Measurements from ENCODE around the gene DENND2A.

The DENND2A gene

GRCh38 chr7:140489026-140489359 is 151.6 kb downstream of the DENND2A start:
- DNase-seq: no peak

DNA sequence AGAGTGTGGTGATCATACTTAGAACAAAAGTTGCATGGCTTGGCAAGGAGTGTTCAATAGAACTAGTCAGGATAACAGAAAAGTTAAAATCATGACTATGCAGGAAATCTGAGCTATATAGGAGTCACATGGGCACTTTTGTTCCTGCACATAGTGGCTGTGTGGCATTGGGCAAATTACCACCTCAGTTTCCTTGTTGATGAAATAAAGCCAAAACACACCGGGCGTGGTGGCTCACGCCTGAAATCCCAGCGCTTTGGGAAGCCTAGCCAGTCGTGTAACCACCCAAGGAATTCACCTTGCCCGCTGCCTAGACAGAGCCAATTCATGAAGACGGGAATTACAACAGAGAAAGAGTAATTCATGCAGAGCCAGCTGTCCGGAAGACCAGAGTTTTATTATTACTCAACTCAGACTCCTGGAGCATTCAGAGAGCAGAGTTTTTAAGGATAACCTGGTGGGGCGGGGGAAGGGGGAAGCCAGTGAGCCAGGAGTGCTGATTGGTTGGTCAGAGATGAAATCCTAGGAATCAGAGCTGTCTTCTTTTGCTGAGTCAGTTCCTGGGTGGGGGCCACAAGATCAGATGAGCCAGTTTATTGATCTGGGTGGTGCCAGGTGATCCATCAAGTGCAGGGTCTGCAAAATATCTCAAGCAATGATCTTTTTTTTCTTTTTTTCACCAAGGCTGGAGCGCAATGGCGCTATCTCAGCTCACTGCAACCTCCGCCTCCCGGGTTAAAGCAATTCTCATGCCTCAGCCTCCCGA is 154.9 kb downstream of the DENND2A start:
- DNase-seq: no peak

DNA sequence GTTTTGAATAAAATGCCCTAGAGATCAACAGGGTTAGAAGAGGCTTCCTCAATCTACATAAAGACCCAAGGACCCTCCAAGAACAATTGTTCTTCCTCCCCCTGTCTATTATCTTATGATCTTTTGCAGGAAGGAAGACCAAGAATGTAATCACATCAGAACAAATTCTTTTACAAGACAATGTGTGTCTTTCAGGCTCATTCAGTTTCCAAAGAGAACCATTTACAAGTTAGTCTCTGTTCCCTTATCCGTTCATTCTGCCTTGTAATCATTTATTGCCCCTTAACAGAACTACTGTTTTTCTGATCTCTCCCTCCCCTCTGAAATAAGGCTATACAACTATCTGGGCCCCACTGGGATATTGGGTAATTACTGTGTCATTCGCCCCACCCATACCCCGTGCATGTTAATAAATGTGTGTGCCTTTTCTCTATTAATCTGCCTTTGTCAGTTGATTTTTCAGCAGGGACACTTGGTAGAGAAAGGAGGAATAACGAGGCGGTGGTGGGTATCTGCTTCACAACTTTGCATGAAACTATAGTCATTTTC is 155.6 kb downstream of the DENND2A start:
- DNase-seq: no peak

- no peak for DNase-seq
These were observed 156.1 kb downstream of the DENND2A start for GRCh38 chr7:140484479-140484878.

DNA sequence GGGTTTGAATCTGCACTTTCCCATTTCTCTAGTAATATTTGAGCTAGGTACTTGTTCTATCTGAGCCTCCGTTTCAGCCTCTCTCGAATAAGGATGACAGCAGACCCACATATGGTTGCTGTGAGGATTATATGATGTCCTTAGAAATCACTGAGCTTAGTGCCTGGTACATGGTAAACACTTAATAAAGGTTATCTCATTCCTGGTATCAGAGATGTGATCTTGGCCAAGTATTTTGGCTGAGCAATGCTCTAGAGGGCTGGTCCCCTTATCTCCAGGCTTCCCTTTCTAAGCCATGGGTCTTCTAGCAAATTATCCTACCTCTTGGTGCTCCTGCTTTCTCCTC is 160.9 kb downstream of the DENND2A start:
- DNase-seq: no peak

DNA sequence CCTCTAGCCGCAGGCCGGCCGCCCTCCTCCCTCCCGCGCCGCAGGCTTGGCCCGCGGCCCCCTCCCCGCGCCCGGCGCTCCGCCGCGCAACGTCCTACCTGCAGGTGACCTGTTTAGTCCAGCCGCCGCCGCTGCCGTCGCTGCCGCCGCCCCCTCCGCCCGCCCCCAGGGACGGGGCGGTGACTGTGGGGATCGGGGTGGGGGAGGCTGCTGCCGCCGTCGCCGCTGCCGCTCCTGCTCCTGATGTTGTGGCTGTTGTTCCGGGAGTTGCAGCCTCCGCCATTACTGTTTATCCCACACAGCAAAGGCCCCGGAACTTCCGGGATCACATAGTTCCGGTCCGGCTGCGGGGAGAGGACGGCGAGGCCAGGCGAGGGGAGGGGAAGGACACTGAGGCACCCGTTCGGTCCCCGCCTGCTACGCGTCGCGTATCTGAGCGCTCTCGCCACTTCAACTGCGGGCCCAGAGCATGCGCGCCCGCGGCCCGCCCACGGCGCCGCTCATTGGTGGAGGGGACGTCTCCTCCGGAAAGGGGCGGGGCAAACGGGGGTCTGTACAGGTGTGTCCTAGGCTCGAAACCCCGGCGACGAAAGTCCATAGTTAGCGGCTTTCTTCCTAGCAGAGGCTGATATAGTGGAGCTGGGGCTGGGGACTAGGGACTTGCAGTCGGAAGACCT is 161.4 kb downstream of the DENND2A start, which contains the start of gene MKRN1:
MKRN1 (minus strand) TSS at position 444 of the 677 bp plus-strand sequence; CDS start at position 283, 161 bp downstream.
- peak; percentile 94 for DNase-seq

GRCh38 chr7:140478246-140479061 is 162.2 kb downstream of the DENND2A start:
- peak; percentile 37 for DNase-seq

DNA sequence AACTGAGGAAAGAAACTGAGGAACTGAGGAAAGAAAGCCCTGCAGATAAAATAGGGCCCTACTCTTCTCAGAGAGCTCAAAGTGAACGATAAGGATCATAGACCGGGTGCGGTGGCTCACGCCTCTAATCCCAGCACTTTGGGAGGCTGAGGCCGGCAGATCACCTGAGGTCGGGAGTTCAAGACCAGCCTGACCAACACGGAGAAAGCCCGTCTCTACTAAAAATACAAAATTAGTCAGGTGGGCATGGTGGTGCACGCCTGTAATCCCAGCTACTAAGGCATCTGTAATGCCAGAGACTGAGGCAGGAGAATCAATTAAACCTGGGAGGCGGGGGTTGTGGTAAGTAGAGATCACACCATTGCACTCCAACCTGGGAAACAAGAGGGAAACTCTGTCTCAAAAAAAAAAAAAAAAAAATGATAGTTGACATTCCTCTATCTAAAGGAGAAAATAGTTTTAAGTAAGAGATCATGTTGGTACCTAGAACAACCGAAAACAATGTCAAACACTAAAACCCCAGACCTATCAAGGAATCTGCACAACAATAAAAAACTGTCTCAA is 163.8 kb downstream of the DENND2A start:
- DNase-seq: no peak

DNA sequence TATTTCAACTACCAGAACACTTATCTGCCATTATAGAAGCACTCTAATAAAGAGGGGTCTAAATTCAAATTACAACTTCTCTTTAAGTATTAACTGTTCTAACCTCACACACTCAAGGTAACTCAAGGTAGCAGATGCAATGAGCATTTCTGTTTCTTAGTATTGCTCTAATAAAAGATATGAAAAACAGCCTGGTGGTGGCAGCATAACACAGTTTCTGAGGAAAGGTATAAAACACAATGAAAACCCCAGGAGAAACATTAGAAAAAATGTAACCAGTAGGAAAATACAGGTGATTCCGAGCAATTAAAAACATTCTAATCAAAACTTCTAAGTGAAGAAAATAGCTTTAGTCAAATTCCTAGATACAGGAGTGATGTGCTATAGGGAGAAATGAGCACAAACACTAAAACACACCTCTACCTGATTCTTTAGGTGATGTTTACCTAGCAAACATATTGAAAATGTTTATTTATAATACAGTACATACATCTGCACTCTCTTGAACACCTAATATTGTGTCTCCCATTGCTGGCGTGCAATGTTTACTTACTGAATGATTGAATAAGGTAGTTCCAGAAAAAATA is 164.8 kb downstream of the DENND2A start:
- no peak for DNase-seq

Data from stimulated activated CD4-positive, alpha-beta T cell treated with anti-CD3 and anti-CD28 coated beads, Interleukin-1b, Interleukin-23, amount 100 ng/mL, for 48 hours (primary cell).